Large intestine (tissue), 3 donors: Measurements from ENCODE around the gene DACT3. TPM values are rescaled to one million over a fixed set of nuclear protein-coding genes. Genes with fewer than 3 reads are reported as not detected.

Experiments used
- DNase-seq, 2 donors: peaks; one replicate each; pipeline versions ENCODE4 v3.0.0 to v3.0.0-alpha.2; 2013
- H3K27ac ChIP-seq: one replicate; pipeline ENCODE4 v1.5.1; 2013; ENCODE audit warnings: low read length
- H3K27me3 ChIP-seq: 2 replicates; pipeline ENCODE4 v1.6.1; 2013; ENCODE audit warnings: low read length; ENCODE audit not compliant: control insufficient read depth, insufficient read depth
- H3K36me3 ChIP-seq: 2 replicates; pipeline ENCODE4 v1.6.1; 2013; ENCODE audit warnings: low read length; ENCODE audit not compliant: control insufficient read depth, insufficient read depth
- H3K4me1 ChIP-seq: one replicate; pipeline ENCODE4 v1.6.1; 2013; ENCODE audit warnings: low read length; ENCODE audit not compliant: control insufficient read depth, insufficient read depth
- H3K4me3 ChIP-seq: one replicate; pipeline ENCODE4 v1.5.1; 2013; ENCODE audit warnings: low read length
- H3K9me3 ChIP-seq: one replicate; pipeline ENCODE4 v1.6.1; 2013; ENCODE audit warnings: mild to moderate bottlenecking, low read depth, low read length, moderate library complexity; ENCODE audit not compliant: control insufficient read depth
- WGBS: methylation state at CpG from one replicate; pipeline ENCODE4 v1.1.5; 2013; ENCODE audit warnings: low lambda C conversion rate; ENCODE audit not compliant: insufficient coverage; 5-methylcytosine and 5-hydroxymethylcytosine counted together
- polyA plus RNA-seq: library from polyadenylated mRNA; unstranded; fragments of 120-200 nt; gene quantifications from one replicate; pipeline ENCODE4 v1.2.1, GENCODE V29; 2013

DACT3 gene
- polyA plus RNA-seq, 1 donor, result 13.7 TPM

GRCh38 chr19:46693760-46694159 lies 32.8 kb upstream of the DACT3 start:
- WGBS, result no CpG with 5 or more reads among the region's 22 CpGs
- DNase-seq, result no peak
- no peak overlapping the region for H3K27ac ChIP-seq
- H3K27me3 ChIP-seq, result no peaks in the 10 kb centered on the region
- H3K4me3 ChIP-seq, result no peak overlapping the region
- no peaks in the 10 kb centered on the region for H3K9me3 ChIP-seq
- H3K4me1 ChIP-seq, result peaks cover 4% of the 10 kb centered on the region
- peaks cover 81% of the 10 kb centered on the region for H3K36me3 ChIP-seq

GRCh38 chr19:46692918-46693722 lies 32.1 kb upstream of the DACT3 start:
- no peak overlapping the region for H3K27ac ChIP-seq
- H3K27me3 ChIP-seq, result no peaks in the 10 kb centered on the region
- no peak for DNase-seq
- H3K4me1 ChIP-seq, result peaks cover 4% of the 10 kb centered on the region
- H3K4me3 ChIP-seq, result no peak overlapping the region
- H3K9me3 ChIP-seq, result no peaks in the 10 kb centered on the region
- peaks cover 76% of the 10 kb centered on the region for H3K36me3 ChIP-seq
- WGBS, result no CpG with 5 or more reads among the region's 4 CpGs

GRCh38 chr19:46691948-46692347 lies 31.0 kb upstream of the DACT3 start:
- Histone ChIP-seq H3K27me3 (no peaks in the 10 kb centered on the region), H3K4me1 (peaks cover 3% of the 10 kb centered on the region), H3K36me3 (peaks cover 86% of the 10 kb centered on the region), H3K27ac (no peak overlapping the region), H3K4me3 (no peak overlapping the region), H3K9me3 (no peaks in the 10 kb centered on the region)
- no CpG with 5 or more reads among the region's 2 CpGs for WGBS
- no peak for DNase-seq

- Histone ChIP-seq H3K9me3 (no peaks in the 10 kb centered on the region), H3K27ac (no peak overlapping the region), H3K4me3 (no peak overlapping the region), H3K4me1 (no peaks in the 10 kb centered on the region), H3K36me3 (peaks cover 83% of the 10 kb centered on the region), H3K27me3 (no peaks in the 10 kb centered on the region)
- no CpG with 5 or more reads among the region's 2 CpGs for WGBS
- no peak for DNase-seq
Observed at GRCh38 chr19:46691104-46691503, 30.1 kb upstream of the DACT3 start.

GRCh38 chr19:46689358-46689757 lies 28.4 kb upstream of the DACT3 start:
- H3K9me3 ChIP-seq, result no peaks in the 10 kb centered on the region
- no CpG with 5 or more reads among the region's 14 CpGs for WGBS
- H3K27ac ChIP-seq, result no peak overlapping the region
- peaks cover 81% of the 10 kb centered on the region for H3K36me3 ChIP-seq
- H3K4me3 ChIP-seq, result no peak overlapping the region
- no peaks in the 10 kb centered on the region for H3K4me1 ChIP-seq
- no peaks in the 10 kb centered on the region for H3K27me3 ChIP-seq
- DNase-seq, result no peak

- Histone ChIP-seq H3K27me3 (no peaks in the 10 kb centered on the region), H3K4me3 (no peak overlapping the region), H3K27ac (no peak overlapping the region), H3K9me3 (no peaks in the 10 kb centered on the region), H3K4me1 (no peaks in the 10 kb centered on the region), H3K36me3 (peaks cover 75% of the 10 kb centered on the region)
- no peak for DNase-seq
- 100% methylated on average over 1 of the region's 6 CpGs for WGBS
Observed at GRCh38 chr19:46687438-46688145, 26.6 kb upstream of the DACT3 start.

GRCh38 chr19:46685189-46685588 lies 24.2 kb upstream of the DACT3 start:
- H3K4me1 ChIP-seq, result no peaks in the 10 kb centered on the region
- no peak overlapping the region for H3K4me3 ChIP-seq
- no peak for DNase-seq
- peaks cover 60% of the 10 kb centered on the region for H3K36me3 ChIP-seq
- H3K9me3 ChIP-seq, result no peaks in the 10 kb centered on the region
- H3K27ac ChIP-seq, result no peak overlapping the region
- no peaks in the 10 kb centered on the region for H3K27me3 ChIP-seq
- no CpG with 5 or more reads among the region's 3 CpGs for WGBS

- Histone ChIP-seq H3K4me3 (no peak overlapping the region), H3K27me3 (no peaks in the 10 kb centered on the region), H3K4me1 (no peaks in the 10 kb centered on the region), H3K36me3 (peaks cover 72% of the 10 kb centered on the region), H3K27ac (no peak overlapping the region), H3K9me3 (peaks cover 2% of the 10 kb centered on the region)
- WGBS, result no CpG with 5 or more reads among the region's 26 CpGs
- no peak for DNase-seq
Observed at GRCh38 chr19:46678110-46678732, 17.2 kb upstream of the DACT3 start.

- Histone ChIP-seq H3K4me3 (no peak overlapping the region), H3K9me3 (peaks cover 2% of the 10 kb centered on the region), H3K36me3 (peaks cover 58% of the 10 kb centered on the region), H3K27me3 (no peaks in the 10 kb centered on the region), H3K4me1 (no peaks in the 10 kb centered on the region), H3K27ac (no peak overlapping the region)
- peak in 1 of 2 donors; percentile 31 for DNase-seq
- WGBS, result no CpG with 5 or more reads among the region's 21 CpGs
Observed at GRCh38 chr19:46674416-46675178, 13.6 kb upstream of the DACT3 start.

- H3K4me3 ChIP-seq, result no peak overlapping the region
- no peaks in the 10 kb centered on the region for H3K27me3 ChIP-seq
- H3K36me3 ChIP-seq, result peaks cover 26% of the 10 kb centered on the region
- H3K4me1 ChIP-seq, result no peaks in the 10 kb centered on the region
- H3K9me3 ChIP-seq, result no peaks in the 10 kb centered on the region
- no peak for DNase-seq
- no peak overlapping the region for H3K27ac ChIP-seq
Observed at GRCh38 chr19:46670813-46671212, 9.8 kb upstream of the DACT3 start.
